Mucosa of stomach (tissue), 1 donor: ENCODE data around the gene POFUT2.

ENCODE experiments used
- H3K27me3 ChIP-seq: one replicate; pipeline ENCODE4 v1.7.0; 2013; ENCODE audit warnings: mild to moderate bottlenecking, low read length; ENCODE audit not compliant: control insufficient read depth, insufficient read depth
- H3K36me3 ChIP-seq: one replicate; pipeline ENCODE4 v1.7.0; 2013; ENCODE audit warnings: low read length; ENCODE audit not compliant: control insufficient read depth, insufficient read depth
- H3K4me1 ChIP-seq: one replicate; pipeline ENCODE4 v1.7.0; 2013; ENCODE audit warnings: mild to moderate bottlenecking, low read length; ENCODE audit not compliant: control insufficient read depth, insufficient read depth
- H3K4me3 ChIP-seq: one replicate; pipeline ENCODE4 v1.7.0; 2013; ENCODE audit warnings: low read length
- H3K9ac ChIP-seq: one replicate; pipeline ENCODE4 v1.7.0; 2013; ENCODE audit warnings: mild to moderate bottlenecking, low read length, moderate library complexity
- H3K9me3 ChIP-seq: one replicate; pipeline ENCODE4 v1.7.0; 2013; ENCODE audit warnings: mild to moderate bottlenecking, low read length, moderate library complexity; ENCODE audit not compliant: control insufficient read depth
- donor health status: Pancreatic carcinoma.

POFUT2 gene

GRCh38 chr21:45248893-45249381, 38.8 kb downstream of the POFUT2 start:
- Histone ChIP-seq H3K4me1 (peaks cover 3% of the 10 kb centered on the region), H3K4me3 (no peak overlapping the region), H3K9me3 (no peaks in the 10 kb centered on the region), H3K9ac (no peak overlapping the region), H3K27me3 (peaks cover 12% of the 10 kb centered on the region), H3K36me3 (no peaks in the 10 kb centered on the region)

DNA sequence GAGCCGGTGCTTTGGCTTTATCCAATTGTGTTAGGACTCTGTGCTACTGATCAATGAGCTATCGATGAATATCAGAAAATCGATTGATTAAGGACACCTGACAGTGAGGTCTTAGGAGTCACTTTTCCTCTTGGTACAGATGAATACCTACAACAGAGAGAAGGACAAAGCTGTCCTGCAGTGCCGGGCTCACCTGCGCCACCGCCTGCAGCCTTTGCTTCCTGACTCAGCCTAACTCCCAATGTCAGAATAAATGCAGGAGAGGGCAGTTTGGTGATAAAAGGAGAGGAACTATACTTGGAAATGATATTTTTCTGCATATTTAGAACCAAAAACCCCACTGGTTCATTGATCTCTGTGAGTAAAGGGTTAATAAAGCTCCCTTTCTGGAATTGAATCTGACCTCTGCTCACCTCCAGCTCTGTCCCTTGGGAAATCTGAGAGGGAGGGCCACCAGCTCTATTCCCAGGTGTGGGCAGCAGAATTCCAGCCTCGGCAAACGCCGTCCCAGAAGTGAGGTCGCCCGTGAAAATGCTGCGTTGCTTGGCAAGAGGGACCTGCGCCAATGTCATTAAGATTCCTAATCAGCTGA, 39.3 kb downstream of the POFUT2 start:
- no peak overlapping the region for H3K9ac ChIP-seq

GRCh38 chr21:45246386-45247320, 41.0 kb downstream of the POFUT2 start:
- Histone ChIP-seq H3K9ac (no peak overlapping the region), H3K4me3 (no peak overlapping the region), H3K4me1 (peaks cover 3% of the 10 kb centered on the region), H3K36me3 (no peaks in the 10 kb centered on the region), H3K9me3 (no peaks in the 10 kb centered on the region), H3K27me3 (peaks cover 6% of the 10 kb centered on the region)

More for the DNA sequence above, 39.3 kb downstream of the POFUT2 start:
- peaks cover 3% of the 10 kb centered on the region for H3K4me1 ChIP-seq
- H3K36me3 ChIP-seq = no peaks in the 10 kb centered on the region
- no peak overlapping the region for H3K4me3 ChIP-seq
- H3K27me3 ChIP-seq = peaks cover 11% of the 10 kb centered on the region
- no peaks in the 10 kb centered on the region for H3K9me3 ChIP-seq

GRCh38 chr21:45244799-45245340, 42.8 kb downstream of the POFUT2 start:
- Histone ChIP-seq H3K27me3 (peaks cover 6% of the 10 kb centered on the region), H3K36me3 (no peaks in the 10 kb centered on the region), H3K9me3 (no peaks in the 10 kb centered on the region), H3K4me3 (no peak overlapping the region), H3K9ac (no peak overlapping the region), H3K4me1 (peaks cover 3% of the 10 kb centered on the region)

DNA sequence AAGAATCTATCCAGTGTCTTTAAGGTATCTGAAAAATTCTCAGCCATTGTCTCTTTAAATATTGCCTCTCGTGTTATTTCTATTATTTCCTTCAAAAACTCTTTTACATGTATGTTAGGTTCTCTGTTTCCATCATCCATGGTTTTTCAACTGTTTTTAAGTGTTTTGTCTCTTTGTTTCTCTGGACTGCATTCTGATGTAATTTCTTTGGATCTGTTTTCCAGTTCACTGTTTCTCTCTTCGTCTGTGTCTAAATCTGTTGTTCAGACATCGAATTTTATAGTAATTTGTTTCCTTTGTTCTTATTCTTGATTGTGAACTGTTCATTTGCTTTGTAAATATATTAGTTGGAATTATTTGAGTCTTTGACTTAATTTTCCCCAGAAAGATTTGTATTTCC, 44.1 kb downstream of the POFUT2 start:
- H3K27me3 ChIP-seq = peaks cover 2% of the 10 kb centered on the region
- no peaks in the 10 kb centered on the region for H3K36me3 ChIP-seq
- H3K9me3 ChIP-seq = no peaks in the 10 kb centered on the region
- no peaks in the 10 kb centered on the region for H3K4me1 ChIP-seq
- H3K4me3 ChIP-seq = no peak overlapping the region
- H3K9ac ChIP-seq = no peak overlapping the region

DNA sequence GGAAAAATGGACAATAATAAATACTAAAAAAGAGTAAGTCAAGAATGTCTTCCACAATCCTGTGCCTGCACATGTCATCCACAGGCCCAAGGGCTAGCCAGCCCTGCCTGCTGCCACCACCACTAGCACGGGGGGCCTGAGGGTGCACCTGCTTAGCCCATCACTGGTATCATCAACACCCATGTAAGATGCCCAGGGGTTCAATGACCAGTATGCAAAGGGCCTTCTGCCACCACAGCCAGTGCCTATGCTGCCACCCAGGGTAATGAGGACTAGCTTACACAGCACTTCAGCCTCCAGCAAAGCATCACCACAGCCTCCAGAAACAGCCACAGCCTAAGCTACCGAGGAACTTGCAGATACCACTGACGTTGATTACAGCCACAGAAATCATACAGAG, 46.3 kb downstream of the POFUT2 start:
- no peaks in the 10 kb centered on the region for H3K9me3 ChIP-seq
- H3K9ac ChIP-seq = no peak overlapping the region
- H3K36me3 ChIP-seq = no peaks in the 10 kb centered on the region
- no peak overlapping the region for H3K4me3 ChIP-seq
- peaks cover 3% of the 10 kb centered on the region for H3K27me3 ChIP-seq
- H3K4me1 ChIP-seq = no peaks in the 10 kb centered on the region

DNA sequence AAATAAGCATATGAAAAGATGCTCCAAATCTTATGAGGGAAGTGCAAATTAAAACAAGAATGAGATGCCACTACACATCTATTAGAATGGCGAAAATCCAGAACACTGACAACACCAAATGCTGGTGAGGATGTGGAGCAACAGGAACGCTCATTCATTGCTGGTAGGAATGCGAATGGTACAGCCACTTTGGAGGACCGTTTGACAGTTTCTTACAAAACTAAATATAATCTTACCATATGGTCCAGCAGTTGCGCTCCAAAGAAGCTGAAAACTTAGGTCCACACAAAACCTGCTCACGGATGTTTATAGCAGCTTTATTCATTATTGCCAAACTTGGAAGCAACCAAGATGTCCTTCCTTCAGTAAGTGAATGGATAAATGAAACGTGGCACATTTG, 50.3 kb downstream of the POFUT2 start:
- Histone ChIP-seq H3K4me1 (no peaks in the 10 kb centered on the region), H3K4me3 (no peak overlapping the region), H3K9me3 (no peaks in the 10 kb centered on the region), H3K27me3 (peaks cover 5% of the 10 kb centered on the region), H3K9ac (no peak overlapping the region), H3K36me3 (no peaks in the 10 kb centered on the region)

GRCh38 chr21:45236481-45236880, 51.2 kb downstream of the POFUT2 start:
- Histone ChIP-seq H3K27me3 (peaks cover 5% of the 10 kb centered on the region), H3K4me1 (no peaks in the 10 kb centered on the region), H3K36me3 (no peaks in the 10 kb centered on the region), H3K9me3 (no peaks in the 10 kb centered on the region), H3K9ac (no peak overlapping the region), H3K4me3 (no peak overlapping the region)

DNA sequence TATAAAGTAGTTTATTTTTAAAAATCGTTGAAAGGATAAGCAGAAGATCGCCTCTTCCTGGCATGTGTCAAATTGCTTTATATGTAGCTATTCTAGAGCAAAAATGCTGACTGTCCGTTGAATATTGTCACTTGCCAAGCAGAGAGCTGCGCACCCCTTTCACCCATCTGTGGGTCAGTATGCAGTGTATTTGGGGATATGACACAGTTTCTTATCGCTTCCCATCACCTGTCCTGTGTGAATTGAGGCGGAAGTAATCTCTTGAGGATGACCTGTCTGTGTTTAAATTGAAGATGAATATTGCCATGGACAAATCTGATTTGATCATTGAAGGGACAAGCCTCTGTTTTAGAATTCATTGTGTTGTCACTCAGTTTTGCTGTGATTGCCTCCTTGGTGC, 52.2 kb downstream of the POFUT2 start:
- H3K4me3 ChIP-seq = no peak overlapping the region
- no peaks in the 10 kb centered on the region for H3K4me1 ChIP-seq
- no peak overlapping the region for H3K9ac ChIP-seq
- H3K27me3 ChIP-seq = peaks cover 5% of the 10 kb centered on the region
- H3K9me3 ChIP-seq = no peaks in the 10 kb centered on the region
- H3K36me3 ChIP-seq = no peaks in the 10 kb centered on the region

GRCh38 chr21:45234965-45235364, 52.7 kb downstream of the POFUT2 start:
- no peaks in the 10 kb centered on the region for H3K4me1 ChIP-seq
- peaks cover 5% of the 10 kb centered on the region for H3K27me3 ChIP-seq
- no peaks in the 10 kb centered on the region for H3K9me3 ChIP-seq
- no peak overlapping the region for H3K9ac ChIP-seq
- H3K36me3 ChIP-seq = no peaks in the 10 kb centered on the region
- no peak overlapping the region for H3K4me3 ChIP-seq

DNA sequence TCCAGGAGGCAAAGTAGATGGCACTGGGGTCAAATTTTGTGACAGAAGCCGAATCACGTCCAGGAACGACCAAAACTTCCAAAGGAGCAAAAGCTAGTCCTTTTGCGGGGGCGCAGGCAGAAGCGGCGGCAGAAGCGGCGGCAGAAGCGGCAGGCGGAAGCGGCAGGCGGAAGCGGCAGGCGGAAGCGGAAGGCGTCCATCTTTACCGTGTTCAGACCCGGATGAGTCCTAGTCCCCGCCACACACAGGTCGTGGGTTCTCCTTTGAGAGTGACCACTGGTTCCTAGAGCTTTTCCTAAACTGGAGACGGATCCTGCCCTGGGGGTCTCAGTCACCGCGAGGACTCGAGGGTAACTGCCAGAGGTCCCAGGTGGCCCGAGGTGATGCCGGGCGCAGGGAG, 53.6 kb downstream of the POFUT2 start:
- H3K4me1 ChIP-seq = no peaks in the 10 kb centered on the region
- H3K9me3 ChIP-seq = no peaks in the 10 kb centered on the region
- H3K9ac ChIP-seq = no peak overlapping the region
- no peak overlapping the region for H3K4me3 ChIP-seq
- peaks cover 5% of the 10 kb centered on the region for H3K27me3 ChIP-seq
- no peaks in the 10 kb centered on the region for H3K36me3 ChIP-seq

DNA sequence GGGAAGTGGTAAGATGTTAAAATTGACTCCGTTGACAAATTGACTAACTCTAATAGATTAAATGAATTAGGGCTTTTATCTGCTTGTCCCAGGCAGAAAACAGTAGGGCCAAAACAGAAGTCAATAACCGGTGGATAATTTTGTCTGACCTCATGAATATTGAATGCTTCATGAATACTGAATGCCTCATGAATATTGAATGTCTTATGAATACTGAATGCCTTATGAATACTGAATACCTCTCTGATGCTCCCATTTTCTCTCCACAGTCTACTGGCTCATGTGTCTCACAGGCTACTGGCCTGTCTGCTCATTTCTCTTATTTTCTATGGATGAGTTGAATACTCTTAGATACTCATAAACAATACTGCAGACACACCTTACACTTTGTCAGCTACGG, 56.0 kb downstream of the POFUT2 start:
- Histone ChIP-seq H3K9ac (no peak overlapping the region), H3K27me3 (peaks cover 8% of the 10 kb centered on the region), H3K9me3 (no peaks in the 10 kb centered on the region), H3K36me3 (no peaks in the 10 kb centered on the region), H3K4me1 (no peaks in the 10 kb centered on the region), H3K4me3 (no peak overlapping the region)
